GM23338 (cell line): Measurements from ENCODE around the gene COL25A1.

Experiments
- CREB1 ChIP-seq: fragments of 250-450 bp; sonication (Bioruptor Pico); IDR thresholded peaks from 2 replicates; pipeline ENCODE4 v1.5.0; 2020; ENCODE audit warnings: low read depth, mild to moderate bottlenecking, moderate library complexity
- EZH2 ChIP-seq: fragments of 200-600 bp; sonication (generic); IDR thresholded peaks from one replicate; pipeline ENCODE4 v1.8.0; 2017; ENCODE audit warnings: antibody characterized with exemption, mild to moderate bottlenecking, low read depth; ENCODE audit not compliant: unreplicated experiment
- EZH2phosphoT487 ChIP-seq: fragments of 200-600 bp; sonication (generic); IDR thresholded peaks from one replicate; pipeline ENCODE4 v1.8.1; 2018; ENCODE audit warnings: antibody characterized with exemption; ENCODE audit not compliant: unreplicated experiment
- JUNB ChIP-seq: IDR thresholded peaks from one replicate; pipeline ENCODE4 v1.6.1; 2016; ENCODE audit warnings: antibody characterized with exemption; ENCODE audit not compliant: unreplicated experiment
- NANOG ChIP-seq: IDR thresholded peaks from 2 replicates; pipeline ENCODE4 v1.6.1; 2016; ENCODE audit warnings: antibody characterized with exemption, borderline replicate concordance
- POLR2AphosphoS5 ChIP-seq: IDR thresholded peaks from 2 replicates; pipeline ENCODE4 v1.6.1; 2016; ENCODE audit warnings: antibody characterized with exemption, low read depth
- STAT1 ChIP-seq: IDR thresholded peaks from one replicate; pipeline ENCODE4 v1.6.1; 2016; ENCODE audit warnings: antibody characterized with exemption; ENCODE audit not compliant: unreplicated experiment
- ZNF114 ChIP-seq: fragments of 250-450 bp; sonication (Bioruptor Pico); IDR thresholded peaks from 2 replicates; pipeline ENCODE4 v1.5.0; 2020; ENCODE audit warnings: mild to moderate bottlenecking, moderate library complexity
- ZNF331 ChIP-seq: fragments of 250-450 bp; sonication (Bioruptor Pico); IDR thresholded peaks from 2 replicates; pipeline ENCODE4 v1.5.0; 2020; ENCODE audit warnings: low read depth, mild to moderate bottlenecking, moderate library complexity
- TF ChIP-seq, protein P1 (sequence below), 2 experiments: fragments of 200-600 bp in 1 of 2; sonication (generic) in 1 of 2; conservative IDR thresholded peaks; 2 replicates each; pipeline versions ENCODE4 v1.5.1 to v1.6.1; 2016 to 2017; ENCODE audit warnings: antibody characterized with exemption in 2 of 2, low read depth in 2 of 2, mild to moderate bottlenecking in 2 of 2, moderate library complexity in 1 of 2
- TF ChIP-seq, protein P2 (sequence below): IDR thresholded peaks from one replicate; pipeline ENCODE4 v1.6.1; 2018; ENCODE audit warnings: antibody characterized with exemption; ENCODE audit not compliant: unreplicated experiment
- TF ChIP-seq, protein P3 (sequence below): fragments of 250-450 bp; sonication (Bioruptor Pico); IDR thresholded peaks from 2 replicates; pipeline ENCODE4 v1.5.0; 2020; ENCODE audit warnings: mild to moderate bottlenecking, moderate library complexity
- TF ChIP-seq, protein P4 (sequence below): IDR thresholded peaks from 2 replicates; pipeline ENCODE4 v1.6.1; 2016; ENCODE audit warnings: antibody characterized with exemption

DNA sequence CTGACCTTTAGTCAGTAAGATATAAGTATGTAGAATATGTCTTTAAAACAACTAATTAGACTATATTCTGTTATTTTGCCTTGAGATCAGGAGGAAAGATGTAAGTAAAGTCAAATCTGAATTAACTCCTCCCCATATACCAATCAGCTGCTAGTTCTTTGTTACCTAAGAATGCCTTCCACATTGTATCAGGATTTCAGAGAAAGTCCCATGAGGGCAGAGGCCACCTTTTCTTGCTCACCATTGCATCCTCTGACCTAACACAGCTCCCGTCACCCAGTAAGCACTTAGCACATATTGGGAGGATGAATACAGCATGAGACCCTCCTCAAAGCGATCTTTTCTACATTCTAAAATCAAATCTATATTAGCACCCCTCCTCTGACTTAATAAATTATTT is 87.0 kb downstream of the COL25A1 start:
- TF ChIP-seq POLR2AphosphoS5, result no peak
- TF ChIP-seq, protein P1, sequence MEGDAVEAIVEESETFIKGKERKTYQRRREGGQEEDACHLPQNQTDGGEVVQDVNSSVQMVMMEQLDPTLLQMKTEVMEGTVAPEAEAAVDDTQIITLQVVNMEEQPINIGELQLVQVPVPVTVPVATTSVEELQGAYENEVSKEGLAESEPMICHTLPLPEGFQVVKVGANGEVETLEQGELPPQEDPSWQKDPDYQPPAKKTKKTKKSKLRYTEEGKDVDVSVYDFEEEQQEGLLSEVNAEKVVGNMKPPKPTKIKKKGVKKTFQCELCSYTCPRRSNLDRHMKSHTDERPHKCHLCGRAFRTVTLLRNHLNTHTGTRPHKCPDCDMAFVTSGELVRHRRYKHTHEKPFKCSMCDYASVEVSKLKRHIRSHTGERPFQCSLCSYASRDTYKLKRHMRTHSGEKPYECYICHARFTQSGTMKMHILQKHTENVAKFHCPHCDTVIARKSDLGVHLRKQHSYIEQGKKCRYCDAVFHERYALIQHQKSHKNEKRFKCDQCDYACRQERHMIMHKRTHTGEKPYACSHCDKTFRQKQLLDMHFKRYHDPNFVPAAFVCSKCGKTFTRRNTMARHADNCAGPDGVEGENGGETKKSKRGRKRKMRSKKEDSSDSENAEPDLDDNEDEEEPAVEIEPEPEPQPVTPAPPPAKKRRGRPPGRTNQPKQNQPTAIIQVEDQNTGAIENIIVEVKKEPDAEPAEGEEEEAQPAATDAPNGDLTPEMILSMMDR (conservative IDR thresholded peaks at IDR 0.05; ENCODE audit: low read depth in 2 of 2), result no peak
- TF ChIP-seq EZH2, result no peak
- no peak for TF ChIP-seq EZH2phosphoT487
- no peak for TF ChIP-seq NANOG
- TF ChIP-seq CREB1 (CRISPR knock-in tag), result no peak
- TF ChIP-seq, protein P2, sequence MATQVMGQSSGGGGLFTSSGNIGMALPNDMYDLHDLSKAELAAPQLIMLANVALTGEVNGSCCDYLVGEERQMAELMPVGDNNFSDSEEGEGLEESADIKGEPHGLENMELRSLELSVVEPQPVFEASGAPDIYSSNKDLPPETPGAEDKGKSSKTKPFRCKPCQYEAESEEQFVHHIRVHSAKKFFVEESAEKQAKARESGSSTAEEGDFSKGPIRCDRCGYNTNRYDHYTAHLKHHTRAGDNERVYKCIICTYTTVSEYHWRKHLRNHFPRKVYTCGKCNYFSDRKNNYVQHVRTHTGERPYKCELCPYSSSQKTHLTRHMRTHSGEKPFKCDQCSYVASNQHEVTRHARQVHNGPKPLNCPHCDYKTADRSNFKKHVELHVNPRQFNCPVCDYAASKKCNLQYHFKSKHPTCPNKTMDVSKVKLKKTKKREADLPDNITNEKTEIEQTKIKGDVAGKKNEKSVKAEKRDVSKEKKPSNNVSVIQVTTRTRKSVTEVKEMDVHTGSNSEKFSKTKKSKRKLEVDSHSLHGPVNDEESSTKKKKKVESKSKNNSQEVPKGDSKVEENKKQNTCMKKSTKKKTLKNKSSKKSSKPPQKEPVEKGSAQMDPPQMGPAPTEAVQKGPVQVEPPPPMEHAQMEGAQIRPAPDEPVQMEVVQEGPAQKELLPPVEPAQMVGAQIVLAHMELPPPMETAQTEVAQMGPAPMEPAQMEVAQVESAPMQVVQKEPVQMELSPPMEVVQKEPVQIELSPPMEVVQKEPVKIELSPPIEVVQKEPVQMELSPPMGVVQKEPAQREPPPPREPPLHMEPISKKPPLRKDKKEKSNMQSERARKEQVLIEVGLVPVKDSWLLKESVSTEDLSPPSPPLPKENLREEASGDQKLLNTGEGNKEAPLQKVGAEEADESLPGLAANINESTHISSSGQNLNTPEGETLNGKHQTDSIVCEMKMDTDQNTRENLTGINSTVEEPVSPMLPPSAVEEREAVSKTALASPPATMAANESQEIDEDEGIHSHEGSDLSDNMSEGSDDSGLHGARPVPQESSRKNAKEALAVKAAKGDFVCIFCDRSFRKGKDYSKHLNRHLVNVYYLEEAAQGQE, result no peak
- TF ChIP-seq, protein P3, sequence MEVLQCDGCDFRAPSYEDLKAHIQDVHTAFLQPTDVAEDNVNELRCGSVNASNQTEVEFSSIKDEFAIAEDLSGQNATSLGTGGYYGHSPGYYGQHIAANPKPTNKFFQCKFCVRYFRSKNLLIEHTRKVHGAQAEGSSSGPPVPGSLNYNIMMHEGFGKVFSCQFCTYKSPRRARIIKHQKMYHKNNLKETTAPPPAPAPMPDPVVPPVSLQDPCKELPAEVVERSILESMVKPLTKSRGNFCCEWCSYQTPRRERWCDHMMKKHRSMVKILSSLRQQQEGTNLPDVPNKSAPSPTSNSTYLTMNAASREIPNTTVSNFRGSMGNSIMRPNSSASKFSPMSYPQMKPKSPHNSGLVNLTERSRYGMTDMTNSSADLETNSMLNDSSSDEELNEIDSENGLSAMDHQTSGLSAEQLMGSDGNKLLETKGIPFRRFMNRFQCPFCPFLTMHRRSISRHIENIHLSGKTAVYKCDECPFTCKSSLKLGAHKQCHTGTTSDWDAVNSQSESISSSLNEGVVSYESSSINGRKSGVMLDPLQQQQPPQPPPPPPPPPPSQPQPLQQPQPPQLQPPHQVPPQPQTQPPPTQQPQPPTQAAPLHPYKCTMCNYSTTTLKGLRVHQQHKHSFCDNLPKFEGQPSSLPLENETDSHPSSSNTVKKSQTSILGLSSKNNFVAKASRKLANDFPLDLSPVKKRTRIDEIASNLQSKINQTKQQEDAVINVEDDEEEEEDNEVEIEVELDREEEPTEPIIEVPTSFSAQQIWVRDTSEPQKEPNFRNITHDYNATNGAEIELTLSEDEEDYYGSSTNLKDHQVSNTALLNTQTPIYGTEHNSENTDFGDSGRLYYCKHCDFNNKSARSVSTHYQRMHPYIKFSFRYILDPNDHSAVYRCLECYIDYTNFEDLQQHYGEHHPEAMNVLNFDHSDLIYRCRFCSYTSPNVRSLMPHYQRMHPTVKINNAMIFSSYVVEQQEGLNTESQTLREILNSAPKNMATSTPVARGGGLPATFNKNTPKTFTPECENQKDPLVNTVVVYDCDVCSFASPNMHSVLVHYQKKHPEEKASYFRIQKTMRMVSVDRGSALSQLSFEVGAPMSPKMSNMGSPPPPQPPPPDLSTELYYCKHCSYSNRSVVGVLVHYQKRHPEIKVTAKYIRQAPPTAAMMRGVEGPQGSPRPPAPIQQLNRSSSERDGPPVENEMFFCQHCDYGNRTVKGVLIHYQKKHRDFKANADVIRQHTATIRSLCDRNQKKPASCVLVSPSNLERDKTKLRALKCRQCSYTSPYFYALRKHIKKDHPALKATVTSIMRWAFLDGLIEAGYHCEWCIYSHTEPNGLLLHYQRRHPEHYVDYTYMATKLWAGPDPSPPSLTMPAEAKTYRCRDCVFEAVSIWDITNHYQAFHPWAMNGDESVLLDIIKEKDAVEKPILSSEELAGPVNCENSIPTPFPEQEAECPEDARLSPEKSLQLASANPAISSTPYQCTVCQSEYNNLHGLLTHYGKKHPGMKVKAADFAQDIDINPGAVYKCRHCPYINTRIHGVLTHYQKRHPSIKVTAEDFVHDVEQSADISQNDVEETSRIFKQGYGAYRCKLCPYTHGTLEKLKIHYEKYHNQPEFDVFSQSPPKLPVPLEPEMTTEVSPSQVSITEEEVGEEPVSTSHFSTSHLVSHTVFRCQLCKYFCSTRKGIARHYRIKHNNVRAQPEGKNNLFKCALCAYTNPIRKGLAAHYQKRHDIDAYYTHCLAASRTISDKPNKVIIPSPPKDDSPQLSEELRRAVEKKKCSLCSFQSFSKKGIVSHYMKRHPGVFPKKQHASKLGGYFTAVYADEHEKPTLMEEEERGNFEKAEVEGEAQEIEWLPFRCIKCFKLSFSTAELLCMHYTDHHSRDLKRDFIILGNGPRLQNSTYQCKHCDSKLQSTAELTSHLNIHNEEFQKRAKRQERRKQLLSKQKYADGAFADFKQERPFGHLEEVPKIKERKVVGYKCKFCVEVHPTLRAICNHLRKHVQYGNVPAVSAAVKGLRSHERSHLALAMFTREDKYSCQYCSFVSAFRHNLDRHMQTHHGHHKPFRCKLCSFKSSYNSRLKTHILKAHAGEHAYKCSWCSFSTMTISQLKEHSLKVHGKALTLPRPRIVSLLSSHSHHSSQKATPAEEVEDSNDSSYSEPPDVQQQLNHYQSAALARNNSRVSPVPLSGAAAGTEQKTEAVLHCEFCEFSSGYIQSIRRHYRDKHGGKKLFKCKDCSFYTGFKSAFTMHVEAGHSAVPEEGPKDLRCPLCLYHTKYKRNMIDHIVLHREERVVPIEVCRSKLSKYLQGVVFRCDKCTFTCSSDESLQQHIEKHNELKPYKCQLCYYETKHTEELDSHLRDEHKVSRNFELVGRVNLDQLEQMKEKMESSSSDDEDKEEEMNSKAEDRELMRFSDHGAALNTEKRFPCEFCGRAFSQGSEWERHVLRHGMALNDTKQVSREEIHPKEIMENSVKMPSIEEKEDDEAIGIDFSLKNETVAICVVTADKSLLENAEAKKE (CRISPR knock-in tag), result no peak
- no peak for TF ChIP-seq ZNF331 (CRISPR knock-in tag)
- TF ChIP-seq, protein P4, sequence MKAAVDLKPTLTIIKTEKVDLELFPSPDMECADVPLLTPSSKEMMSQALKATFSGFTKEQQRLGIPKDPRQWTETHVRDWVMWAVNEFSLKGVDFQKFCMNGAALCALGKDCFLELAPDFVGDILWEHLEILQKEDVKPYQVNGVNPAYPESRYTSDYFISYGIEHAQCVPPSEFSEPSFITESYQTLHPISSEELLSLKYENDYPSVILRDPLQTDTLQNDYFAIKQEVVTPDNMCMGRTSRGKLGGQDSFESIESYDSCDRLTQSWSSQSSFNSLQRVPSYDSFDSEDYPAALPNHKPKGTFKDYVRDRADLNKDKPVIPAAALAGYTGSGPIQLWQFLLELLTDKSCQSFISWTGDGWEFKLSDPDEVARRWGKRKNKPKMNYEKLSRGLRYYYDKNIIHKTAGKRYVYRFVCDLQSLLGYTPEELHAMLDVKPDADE, result no peak
- no peak for TF ChIP-seq JUNB
- TF ChIP-seq STAT1, result no peak
- no peak for TF ChIP-seq ZNF114 (CRISPR knock-in tag)
